Heart left ventricle (tissue), 13 donors: ENCODE results near the gene STK32C.

Source experiments
- CTCF ChIP-seq, 12 donors: fragments of 200-600 bp; sonication (generic) in 4 of 12; IDR thresholded peaks; one replicate each; pipeline versions ENCODE4 v1.5.0 to v1.8.0; 2018 to 2022; ENCODE audit warnings: antibody characterized with exemption in 12 of 12, mild to moderate bottlenecking in 5 of 12
- POLR2A ChIP-seq, 2 donors: fragments of 450-650 bp; IDR thresholded peaks; one replicate each; pipeline ENCODE4 v1.6.1; 2017; ENCODE audit warnings: antibody characterized with exemption in 2 of 2, mild to moderate bottlenecking in 2 of 2, moderate library complexity in 2 of 2
- donor health status: ischemic (EF 13 %, LVEDD 7.1; RV severe dilation, severe dysfunction).
- donor health status: DM: no; HTN: yes; CAD: no.
- donor health status: DM: no; HTN: no; CAD: no.
- donor health status: ischemic (EF 25% LVEDD 6.9; RV normal size, moderate dysfunction).
- donor health status: ischemic (EF 25% LVEDD 5.7; RV mildly dilated, moderate dysfunction).
- donor health status: ischemic (EF 35%, LVEDD 5.7; RV mildly dilated, moderate dysfunction).
- donor health status: nonischemic (EF 11% LVEDD 7.7; RV severe dilation, severe dysfunction).
- donor health status: DM: yes; HTN: yes; CAD: no.
- donor health status: PGD.
- donor health status: ischemic (EF 29% LVEDD 5.4; RV normal size, mild dysfunction).
- donor health status: nonischemic (EF 23%, LVEDD 6.1; RV moderate dilation, normal function).

GRCh38 chr10:132289439-132289838 is 18.3 kb downstream of the STK32C start:
- TF ChIP-seq CTCF (IDR thresholded peaks at IDR 0.05) = no peak
- TF ChIP-seq POLR2A (IDR thresholded peaks at IDR 0.05) = no peak
